ENCODE measurements around the gene PAK1. TPM values are rescaled to one million over a fixed set of nuclear protein-coding genes. Genes with fewer than 3 reads are reported as not detected.

The PAK1 gene
- polyA plus RNA-seq, 1 donor (not counting 4 experiments of a cell fraction or from before 2014, with no cell fraction given) = 78.2 TPM

DNA sequence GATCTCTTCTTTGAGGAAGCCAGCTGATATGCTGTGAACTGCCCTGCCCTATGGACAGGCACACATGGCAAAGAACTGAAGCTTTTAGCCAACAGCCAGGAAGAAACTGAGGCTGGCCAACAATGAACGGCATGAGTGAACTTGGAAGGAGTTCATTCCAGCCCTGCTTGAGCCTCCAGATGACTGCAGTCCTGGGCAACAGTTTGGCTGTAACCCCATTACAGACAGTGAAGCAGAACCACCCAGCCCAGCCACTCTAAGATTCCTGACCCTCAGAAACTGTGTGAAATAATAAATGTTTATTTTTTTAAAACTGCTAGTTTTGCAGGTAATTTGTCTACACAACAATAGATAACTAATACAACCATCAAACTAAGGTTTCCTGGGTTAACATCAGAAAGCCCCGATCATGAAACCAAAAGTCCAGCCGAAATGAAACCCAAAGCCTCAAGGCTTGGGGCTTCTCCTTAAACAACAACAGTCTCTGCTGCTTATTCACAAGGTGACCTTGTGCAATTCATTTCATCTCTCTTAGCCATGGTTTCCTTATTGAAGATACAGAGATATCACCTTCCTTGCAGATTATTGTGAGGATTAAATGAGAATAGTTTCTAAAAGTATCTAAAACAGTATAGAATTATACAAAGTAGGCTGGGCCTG is 31.4 kb downstream of the PAK1 start:
- Histone ChIP-seq H4K20me1 (ENCODE audit: control insufficient read depth, extremely low read depth, insufficient read depth, low read length) (no peaks in the 10 kb centered on the region), H3K27ac (ENCODE audit: control insufficient read depth, insufficient read depth, low read length) (no peak overlapping the region), H3K9me3 (ENCODE audit: control insufficient read depth, low read depth, low read length) (no peaks in the 10 kb centered on the region), H3K9me1 (ENCODE audit: control insufficient read depth, extremely low read depth, insufficient read depth, low read length) (no peaks in the 10 kb centered on the region), H3K36me3 (ENCODE audit: control insufficient read depth in 2 of 2, extremely low read depth in 1 of 2, insufficient read depth in 2 of 2, low read length in 2 of 2) (no peaks in the 10 kb centered on the region), H3K79me2 (ENCODE audit: control insufficient read depth, insufficient read depth, low read length) (no peaks in the 10 kb centered on the region), H2AFZ (ENCODE audit: control insufficient read depth, low read length) (no peak overlapping the region), H3K27me3 (ENCODE audit: control insufficient read depth, extremely low read depth, insufficient read depth, low read length) (no peaks in the 10 kb centered on the region), H3K4me3 (ENCODE audit: control insufficient read depth in 2 of 3, extremely low read depth in 1 of 3, insufficient read depth in 2 of 3, low read depth in 1 of 3, low read length in 3 of 3) (no peak overlapping the region), H3K4me1 (ENCODE audit: control insufficient read depth, extremely low read depth, insufficient read depth, low read length) (peaks cover 5% of the 10 kb centered on the region), H3K4me2 (ENCODE audit: control insufficient read depth, extremely low read depth, insufficient read depth, low read depth, low read length) (no peak overlapping the region), H3K9ac (ENCODE audit: control insufficient read depth, extremely low read depth, insufficient read depth, low read length) (no peak overlapping the region)
- DNase-seq (ENCODE audit: low read depth, low spot score) (no peak), FAIRE-seq (no peak)
- TF ChIP-seq EZH2 (IDR thresholded peaks at IDR 0.05; ENCODE audit: low read length) = no peak
- TF ChIP-seq, protein P1, sequence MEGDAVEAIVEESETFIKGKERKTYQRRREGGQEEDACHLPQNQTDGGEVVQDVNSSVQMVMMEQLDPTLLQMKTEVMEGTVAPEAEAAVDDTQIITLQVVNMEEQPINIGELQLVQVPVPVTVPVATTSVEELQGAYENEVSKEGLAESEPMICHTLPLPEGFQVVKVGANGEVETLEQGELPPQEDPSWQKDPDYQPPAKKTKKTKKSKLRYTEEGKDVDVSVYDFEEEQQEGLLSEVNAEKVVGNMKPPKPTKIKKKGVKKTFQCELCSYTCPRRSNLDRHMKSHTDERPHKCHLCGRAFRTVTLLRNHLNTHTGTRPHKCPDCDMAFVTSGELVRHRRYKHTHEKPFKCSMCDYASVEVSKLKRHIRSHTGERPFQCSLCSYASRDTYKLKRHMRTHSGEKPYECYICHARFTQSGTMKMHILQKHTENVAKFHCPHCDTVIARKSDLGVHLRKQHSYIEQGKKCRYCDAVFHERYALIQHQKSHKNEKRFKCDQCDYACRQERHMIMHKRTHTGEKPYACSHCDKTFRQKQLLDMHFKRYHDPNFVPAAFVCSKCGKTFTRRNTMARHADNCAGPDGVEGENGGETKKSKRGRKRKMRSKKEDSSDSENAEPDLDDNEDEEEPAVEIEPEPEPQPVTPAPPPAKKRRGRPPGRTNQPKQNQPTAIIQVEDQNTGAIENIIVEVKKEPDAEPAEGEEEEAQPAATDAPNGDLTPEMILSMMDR (optimal IDR thresholded peaks at IDR 0.05 in 1 of 3, IDR thresholded peaks at IDR 0.05 in 1 of 3, conservative IDR thresholded peaks at IDR 0.05 in 1 of 3; ENCODE audit: extremely low read depth in 1 of 3, insufficient read depth in 2 of 3, low read length in 3 of 3) = no peak
- dilution Hi-C loops (cut with MboI; ENCODE audit: extremely low pct_ligation_motif_present, low sequenced_read_pairs) = no loop called here

DNA sequence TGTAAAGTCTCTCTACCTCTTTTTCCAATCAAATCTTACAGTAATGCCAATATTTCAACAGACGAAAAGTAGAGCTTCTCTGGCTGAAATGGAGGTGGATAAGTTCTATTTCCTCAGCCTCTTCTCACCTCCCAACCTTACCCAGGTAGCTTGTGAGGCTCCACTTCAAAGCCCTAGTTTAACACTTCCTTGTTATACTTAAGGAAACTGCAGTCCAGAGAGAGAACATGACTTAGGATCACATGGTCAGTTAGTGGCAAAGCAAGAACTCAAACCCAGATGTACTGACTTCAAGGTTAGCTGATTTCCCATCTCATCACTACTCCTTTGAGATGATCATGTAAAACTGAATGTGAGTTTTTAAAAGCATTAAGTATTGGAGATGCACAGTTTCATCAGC is 32.5 kb downstream of the PAK1 start:
- no peak overlapping the region for H2AFZ ChIP-seq (ENCODE audit: control insufficient read depth, low read length)
- H3K4me1 ChIP-seq (ENCODE audit: control insufficient read depth, extremely low read depth, insufficient read depth, low read length) = peaks cover under 1% of the 10 kb centered on the region
- TF ChIP-seq, protein P1 (optimal IDR thresholded peaks at IDR 0.05 in 1 of 3, IDR thresholded peaks at IDR 0.05 in 1 of 3, conservative IDR thresholded peaks at IDR 0.05 in 1 of 3; ENCODE audit: extremely low read depth in 1 of 3, insufficient read depth in 2 of 3, low read length in 3 of 3) = no peak
- TF ChIP-seq EZH2 (IDR thresholded peaks at IDR 0.05; ENCODE audit: low read length) = no peak
- dilution Hi-C loops (cut with MboI; ENCODE audit: extremely low pct_ligation_motif_present, low sequenced_read_pairs) = no loop called here
- no peaks in the 10 kb centered on the region for H3K79me2 ChIP-seq (ENCODE audit: control insufficient read depth, insufficient read depth, low read length)
- no peaks in the 10 kb centered on the region for H3K9me1 ChIP-seq (ENCODE audit: control insufficient read depth, extremely low read depth, insufficient read depth, low read length)
- H4K20me1 ChIP-seq (ENCODE audit: control insufficient read depth, extremely low read depth, insufficient read depth, low read length) = no peaks in the 10 kb centered on the region
- no peak overlapping the region for H3K9ac ChIP-seq (ENCODE audit: control insufficient read depth, extremely low read depth, insufficient read depth, low read length)
- no peak overlapping the region for H3K4me3 ChIP-seq (ENCODE audit: control insufficient read depth in 2 of 3, extremely low read depth in 1 of 3, insufficient read depth in 2 of 3, low read depth in 1 of 3, low read length in 3 of 3)
- no peaks in the 10 kb centered on the region for H3K36me3 ChIP-seq (ENCODE audit: control insufficient read depth in 2 of 2, extremely low read depth in 1 of 2, insufficient read depth in 2 of 2, low read length in 2 of 2)
- no peak overlapping the region for H3K27ac ChIP-seq (ENCODE audit: control insufficient read depth, insufficient read depth, low read length)
- FAIRE-seq (no peak), DNase-seq (ENCODE audit: low read depth, low spot score) (no peak)
- no peaks in the 10 kb centered on the region for H3K9me3 ChIP-seq (ENCODE audit: control insufficient read depth, low read depth, low read length)
- no peak overlapping the region for H3K4me2 ChIP-seq (ENCODE audit: control insufficient read depth, extremely low read depth, insufficient read depth, low read depth, low read length)
- no peaks in the 10 kb centered on the region for H3K27me3 ChIP-seq (ENCODE audit: control insufficient read depth, extremely low read depth, insufficient read depth, low read length)
